Body of pancreas (tissue), 4 donors: ENCODE data around the gene FAM177A1.

Experiments
- POLR2A ChIP-seq, 3 donors: fragments of 450-650 bp; IDR thresholded peaks; one replicate each; pipeline ENCODE4 v1.6.1; 2016; ENCODE audit warnings: antibody characterized with exemption in 3 of 3, mild to moderate bottlenecking in 2 of 3
- TF ChIP-seq, protein P1 (sequence below), 7 experiments: fragments of 450-650 bp in 4 of 7; fragments of 200-600 bp in 3 of 7; sonication (generic) in 3 of 7; IDR thresholded peaks; one replicate each; pipeline ENCODE4 v1.5.1; 2016 to 2019; ENCODE audit warnings: antibody characterized with exemption in 7 of 7

DNA sequence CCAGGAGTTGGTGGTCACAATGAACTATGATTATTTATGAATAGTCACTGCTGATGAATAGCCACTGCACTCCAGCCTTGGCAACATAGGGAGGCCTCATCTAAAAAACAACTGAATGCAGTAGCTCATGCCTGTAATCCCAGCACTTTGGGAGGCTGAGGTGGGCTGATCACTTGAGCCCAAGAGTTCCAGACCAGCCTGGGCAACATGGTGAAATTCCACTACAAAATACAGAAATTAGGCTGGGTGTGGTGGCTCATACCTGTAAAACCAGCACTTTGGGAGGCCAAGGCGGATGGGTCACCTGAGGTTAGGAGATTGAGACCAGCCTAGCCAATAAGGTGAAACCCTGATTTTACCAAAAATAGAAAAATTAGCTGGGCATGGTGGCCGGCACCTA is 13.5 kb upstream of the FAM177A1 start:
- TF ChIP-seq, protein P1, sequence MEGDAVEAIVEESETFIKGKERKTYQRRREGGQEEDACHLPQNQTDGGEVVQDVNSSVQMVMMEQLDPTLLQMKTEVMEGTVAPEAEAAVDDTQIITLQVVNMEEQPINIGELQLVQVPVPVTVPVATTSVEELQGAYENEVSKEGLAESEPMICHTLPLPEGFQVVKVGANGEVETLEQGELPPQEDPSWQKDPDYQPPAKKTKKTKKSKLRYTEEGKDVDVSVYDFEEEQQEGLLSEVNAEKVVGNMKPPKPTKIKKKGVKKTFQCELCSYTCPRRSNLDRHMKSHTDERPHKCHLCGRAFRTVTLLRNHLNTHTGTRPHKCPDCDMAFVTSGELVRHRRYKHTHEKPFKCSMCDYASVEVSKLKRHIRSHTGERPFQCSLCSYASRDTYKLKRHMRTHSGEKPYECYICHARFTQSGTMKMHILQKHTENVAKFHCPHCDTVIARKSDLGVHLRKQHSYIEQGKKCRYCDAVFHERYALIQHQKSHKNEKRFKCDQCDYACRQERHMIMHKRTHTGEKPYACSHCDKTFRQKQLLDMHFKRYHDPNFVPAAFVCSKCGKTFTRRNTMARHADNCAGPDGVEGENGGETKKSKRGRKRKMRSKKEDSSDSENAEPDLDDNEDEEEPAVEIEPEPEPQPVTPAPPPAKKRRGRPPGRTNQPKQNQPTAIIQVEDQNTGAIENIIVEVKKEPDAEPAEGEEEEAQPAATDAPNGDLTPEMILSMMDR (IDR thresholded peaks at IDR 0.05) = no peak
- TF ChIP-seq POLR2A (IDR thresholded peaks at IDR 0.05) = no peak
